KMS-11 (cell line): Measurements from ENCODE around the gene CDK5R2.

ENCODE experiments used
- H2AFZ ChIP-seq: fragments of 200-600 bp; sonication (generic); 2 replicates; pipeline ENCODE4 v1.6.1; 2016; ENCODE audit warnings: antibody characterized with exemption, mixed run types, low read depth
- H3K27ac ChIP-seq: fragments of 200-600 bp; sonication (generic); 2 replicates; pipeline ENCODE4 v1.6.1; 2016; ENCODE audit warnings: mild to moderate bottlenecking, mixed run types
- H3K27me3 ChIP-seq: fragments of 200-600 bp; sonication (generic); 2 replicates; pipeline ENCODE4 v1.6.1; 2017; ENCODE audit warnings: mild to moderate bottlenecking, low read depth, mixed run types, moderate library complexity; ENCODE audit not compliant: insufficient read depth
- H3K36me3 ChIP-seq: fragments of 200-600 bp; sonication (generic); 2 replicates; pipeline ENCODE4 v1.6.1; 2017; ENCODE audit warnings: mild to moderate bottlenecking, mixed run types; ENCODE audit not compliant: insufficient read depth
- H3K4me1 ChIP-seq: fragments of 200-600 bp; sonication (generic); 2 replicates; pipeline ENCODE4 v1.6.1; 2016; ENCODE audit warnings: mild to moderate bottlenecking, low read depth, mixed run types; ENCODE audit not compliant: poor library complexity, severe bottlenecking
- H3K4me2 ChIP-seq: fragments of 200-600 bp; sonication (generic); 2 replicates; pipeline ENCODE4 v1.7.0; 2016; ENCODE audit warnings: mild to moderate bottlenecking, mixed run types
- H3K4me3 ChIP-seq: fragments of 200-600 bp; sonication (generic); IDR thresholded peaks from 2 replicates; pipeline ENCODE4 v1.6.1; 2017; ENCODE audit warnings: low read depth, low read length, mixed read lengths; ENCODE audit not compliant: insufficient read depth
- H3K79me2 ChIP-seq: fragments of 200-600 bp; sonication (generic); 2 replicates; pipeline ENCODE4 v1.6.1; 2016; ENCODE audit warnings: low read depth, mixed run types; ENCODE audit not compliant: insufficient read depth
- H3K9ac ChIP-seq: fragments of 200-600 bp; sonication (generic); 2 replicates; pipeline ENCODE4 v1.6.1; 2016; ENCODE audit warnings: mild to moderate bottlenecking, mixed run types
- H4K20me1 ChIP-seq: fragments of 200-600 bp; sonication (generic); 2 replicates; pipeline ENCODE4 v1.6.1; 2016; ENCODE audit warnings: mild to moderate bottlenecking, mixed run types; ENCODE audit not compliant: insufficient read depth
- TF ChIP-seq, protein P1 (sequence below): fragments of 200-600 bp; sonication (generic); conservative IDR thresholded peaks from 2 replicates; pipeline ENCODE4 v1.6.1; 2017; ENCODE audit warnings: low read depth, mild to moderate bottlenecking, antibody characterized with exemption, low read length, moderate library complexity, mixed read lengths

Gene CDK5R2

DNA sequence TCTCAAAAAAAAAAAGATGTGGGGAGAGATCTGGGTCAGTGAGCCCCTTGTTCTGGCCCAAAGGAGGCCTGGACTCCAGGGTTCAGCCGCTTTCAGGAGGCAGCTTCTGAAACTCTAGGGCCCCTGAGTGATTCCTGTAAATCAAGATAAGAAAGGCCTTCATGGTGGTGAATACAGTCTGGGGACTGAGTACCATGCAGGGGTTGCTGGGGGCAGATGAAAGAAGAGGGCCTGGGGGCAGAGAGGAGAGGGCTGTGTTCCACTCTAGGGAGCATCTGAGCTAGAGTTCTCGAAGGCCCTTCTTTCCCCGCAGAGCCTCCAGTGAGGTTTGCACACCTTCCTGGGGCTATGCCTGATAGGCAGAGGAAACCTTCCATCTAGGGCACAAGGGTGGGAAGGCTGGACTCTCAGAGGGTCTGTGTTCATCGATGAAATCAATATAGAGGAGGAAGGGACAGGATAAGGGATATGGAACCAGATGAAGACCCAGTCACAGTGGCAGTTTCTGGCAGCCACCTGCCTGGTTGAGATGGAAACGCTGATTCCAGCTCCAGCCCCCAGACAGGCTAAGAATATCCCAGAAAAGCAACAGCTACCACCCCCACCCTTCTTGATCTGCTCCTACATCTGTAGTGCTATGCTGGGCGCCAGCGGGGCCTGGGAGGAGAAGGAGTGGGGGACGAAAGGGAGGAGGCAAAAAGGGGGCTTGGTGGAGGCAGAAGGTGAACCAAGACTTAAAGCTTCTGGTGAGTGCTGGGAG lies 4.7 kb upstream of the CDK5R2 start:
- no peak overlapping the region for H3K4me2 ChIP-seq
- H3K79me2 ChIP-seq = no peaks in the 10 kb centered on the region
- TF ChIP-seq, protein P1, sequence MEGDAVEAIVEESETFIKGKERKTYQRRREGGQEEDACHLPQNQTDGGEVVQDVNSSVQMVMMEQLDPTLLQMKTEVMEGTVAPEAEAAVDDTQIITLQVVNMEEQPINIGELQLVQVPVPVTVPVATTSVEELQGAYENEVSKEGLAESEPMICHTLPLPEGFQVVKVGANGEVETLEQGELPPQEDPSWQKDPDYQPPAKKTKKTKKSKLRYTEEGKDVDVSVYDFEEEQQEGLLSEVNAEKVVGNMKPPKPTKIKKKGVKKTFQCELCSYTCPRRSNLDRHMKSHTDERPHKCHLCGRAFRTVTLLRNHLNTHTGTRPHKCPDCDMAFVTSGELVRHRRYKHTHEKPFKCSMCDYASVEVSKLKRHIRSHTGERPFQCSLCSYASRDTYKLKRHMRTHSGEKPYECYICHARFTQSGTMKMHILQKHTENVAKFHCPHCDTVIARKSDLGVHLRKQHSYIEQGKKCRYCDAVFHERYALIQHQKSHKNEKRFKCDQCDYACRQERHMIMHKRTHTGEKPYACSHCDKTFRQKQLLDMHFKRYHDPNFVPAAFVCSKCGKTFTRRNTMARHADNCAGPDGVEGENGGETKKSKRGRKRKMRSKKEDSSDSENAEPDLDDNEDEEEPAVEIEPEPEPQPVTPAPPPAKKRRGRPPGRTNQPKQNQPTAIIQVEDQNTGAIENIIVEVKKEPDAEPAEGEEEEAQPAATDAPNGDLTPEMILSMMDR = no peak
- no peaks in the 10 kb centered on the region for H3K36me3 ChIP-seq
- no peak overlapping the region for H3K4me3 ChIP-seq
- H3K27ac ChIP-seq = no peak overlapping the region
- H2AFZ ChIP-seq = no peak overlapping the region
- no peak overlapping the region for H3K9ac ChIP-seq
- H4K20me1 ChIP-seq = no peaks in the 10 kb centered on the region
- no peaks in the 10 kb centered on the region; the same call in 1 of the 2 replicates for H3K27me3 ChIP-seq
- H3K4me1 ChIP-seq = no peaks in the 10 kb centered on the region

DNA sequence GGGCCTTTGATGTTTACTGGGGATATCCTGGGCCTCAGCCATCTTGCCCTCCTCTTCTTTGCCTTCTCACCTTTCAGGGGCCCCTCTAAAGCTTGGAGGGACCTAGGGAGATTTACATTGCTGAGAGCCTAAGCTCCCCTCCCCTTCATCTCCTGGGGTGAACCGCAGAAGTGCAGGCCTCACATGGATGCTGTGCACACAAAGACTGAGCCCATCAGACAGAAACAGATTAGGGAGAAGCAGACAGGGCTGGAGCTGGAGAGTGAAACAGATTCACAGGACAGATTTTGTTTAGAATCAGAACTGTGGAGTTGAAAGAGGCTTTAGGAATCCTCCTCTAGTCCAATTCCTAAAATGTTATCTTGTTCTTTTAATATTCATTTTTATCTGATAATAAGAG lies 3.4 kb upstream of the CDK5R2 start:
- H3K36me3 ChIP-seq = no peaks in the 10 kb centered on the region
- no peak overlapping the region for H2AFZ ChIP-seq
- peaks cover 8% of the 10 kb centered on the region; the same call in 1 of the 2 replicates for H3K27me3 ChIP-seq
- TF ChIP-seq, protein P1 = no peak
- H4K20me1 ChIP-seq = no peaks in the 10 kb centered on the region
- H3K4me2 ChIP-seq = no peak overlapping the region
- no peak overlapping the region for H3K4me3 ChIP-seq
- H3K9ac ChIP-seq = no peak overlapping the region
- H3K27ac ChIP-seq = no peak overlapping the region
- H3K79me2 ChIP-seq = no peaks in the 10 kb centered on the region
- no peaks in the 10 kb centered on the region for H3K4me1 ChIP-seq

DNA sequence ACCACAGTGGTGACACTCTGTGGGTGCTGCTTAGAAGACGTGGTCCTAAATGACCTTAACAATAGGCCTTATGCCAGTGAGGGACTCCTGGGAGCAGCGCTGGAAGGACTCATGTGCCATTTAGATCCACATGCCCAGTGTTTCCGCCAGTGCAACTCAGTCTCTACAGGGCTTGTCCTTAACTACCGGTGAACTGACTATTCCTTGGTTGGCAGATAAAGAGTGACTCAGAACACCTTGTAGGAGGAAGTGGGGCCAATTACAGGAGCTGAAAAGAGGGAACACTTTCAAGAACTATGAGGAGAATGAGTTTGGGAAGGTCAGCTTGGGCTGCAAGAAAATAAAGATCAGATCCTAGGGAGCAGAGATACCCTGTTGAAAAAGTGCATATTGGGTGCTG lies 1.8 kb upstream of the CDK5R2 start:
- TF ChIP-seq, protein P1 = no peak
- peaks cover 3% of the 10 kb centered on the region for H3K4me1 ChIP-seq
- no peaks in the 10 kb centered on the region for H4K20me1 ChIP-seq
- no peak overlapping the region for H3K27ac ChIP-seq
- no peaks in the 10 kb centered on the region for H3K36me3 ChIP-seq
- no peaks in the 10 kb centered on the region for H3K79me2 ChIP-seq
- no peak overlapping the region for H3K9ac ChIP-seq
- H3K4me2 ChIP-seq = no peak overlapping the region
- H3K4me3 ChIP-seq = no peak overlapping the region
- H3K27me3 ChIP-seq = peaks cover 15% of the 10 kb centered on the region; the same call in 1 of the 2 replicates
- H2AFZ ChIP-seq = no peak overlapping the region

DNA sequence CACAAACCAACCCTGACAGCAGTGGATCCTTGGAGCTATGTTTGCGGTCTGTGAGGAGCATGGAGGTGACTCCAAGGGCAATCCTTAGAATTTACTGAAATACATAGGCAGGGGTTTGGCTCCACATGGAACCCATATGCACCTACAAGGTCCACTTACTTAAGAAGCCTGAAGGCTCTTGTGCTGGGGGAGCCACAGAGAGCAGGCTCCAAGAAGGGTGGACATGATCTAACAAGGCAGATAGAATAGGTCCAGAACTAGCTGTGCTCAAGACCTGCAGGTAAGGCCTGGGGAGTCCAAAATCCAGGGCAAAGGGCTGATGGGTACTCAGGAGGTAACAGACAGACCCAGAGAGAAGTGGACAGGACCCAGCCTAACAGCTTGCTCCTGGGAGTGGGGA lies 1.2 kb upstream of the CDK5R2 start:
- Histone ChIP-seq H4K20me1 (no peaks in the 10 kb centered on the region), H2AFZ (no peak overlapping the region), H3K79me2 (no peaks in the 10 kb centered on the region), H3K27me3 (peaks cover 15% of the 10 kb centered on the region; the same call in 1 of the 2 replicates), H3K36me3 (no peaks in the 10 kb centered on the region), H3K4me3 (no peak overlapping the region), H3K27ac (no peak overlapping the region), H3K4me2 (no peak overlapping the region), H3K9ac (no peak overlapping the region), H3K4me1 (peaks cover 3% of the 10 kb centered on the region)
- TF ChIP-seq, protein P1 = no peak
